ENCODE results near the gene MCL1. TPM values are rescaled to one million over a fixed set of nuclear protein-coding genes. Genes with fewer than 3 reads are reported as not detected.
"Not testable (repeated sequence)": the region's sequence is repeated elsewhere in the genome, so short reads cannot be mapped to it uniquely, and the experiment has no call there.

The MCL1 gene
- total RNA-seq, 1 donor from 2014 or later = 179 TPM

- Mint-ChIP-seq H3K36me3 (ENCODE audit: low read depth) (peaks cover 52% of the 10 kb centered on the region), H3K27ac (ENCODE audit: unreplicated experiment) (peak overlapping the region; percentile 67), H3K9me3 (no peaks in the 10 kb centered on the region), H3K27me3 (ENCODE audit: low read depth) (peaks cover 15% of the 10 kb centered on the region), H3K4me3 (peak overlapping the region; percentile 98), H3K4me1 (peaks cover 57% of the 10 kb centered on the region)
- DNase-seq (ENCODE audit: low read depth, low spot score) = no peak
- no peak for TF ChIP-seq CTCF (conservative IDR thresholded peaks at IDR 0.05)
Observed at GRCh38 chr1:150575518-150576366, 3.7 kb downstream of the MCL1 start.

- DNase-seq (ENCODE audit: low read depth, low spot score) = no peak
- peaks cover 52% of the 10 kb centered on the region for H3K36me3 Mint-ChIP-seq (ENCODE audit: low read depth)
- TF ChIP-seq CTCF (conservative IDR thresholded peaks at IDR 0.05) = no peak
- H3K4me1 Mint-ChIP-seq = peaks cover 54% of the 10 kb centered on the region
- peaks cover 15% of the 10 kb centered on the region for H3K27me3 Mint-ChIP-seq (ENCODE audit: low read depth)
- H3K27ac Mint-ChIP-seq (ENCODE audit: unreplicated experiment) = no peak overlapping the region
- no peaks in the 10 kb centered on the region for H3K9me3 Mint-ChIP-seq
- H3K4me3 Mint-ChIP-seq = peak overlapping the region; percentile 98
Observed at GRCh38 chr1:150575072-150575489, 4.3 kb downstream of the MCL1 start.

GRCh38 chr1:150574260-150575071 is 4.9 kb downstream of the MCL1 start:
- no peaks in the 10 kb centered on the region for H3K9me3 Mint-ChIP-seq
- H3K36me3 Mint-ChIP-seq (ENCODE audit: low read depth) = peaks cover 52% of the 10 kb centered on the region
- H3K27me3 Mint-ChIP-seq (ENCODE audit: low read depth) = peaks cover 14% of the 10 kb centered on the region
- peaks cover 56% of the 10 kb centered on the region for H3K4me1 Mint-ChIP-seq
- H3K27ac Mint-ChIP-seq (ENCODE audit: unreplicated experiment) = no peak overlapping the region
- no peak for TF ChIP-seq CTCF (conservative IDR thresholded peaks at IDR 0.05)
- H3K4me3 Mint-ChIP-seq = peak overlapping the region; percentile 98
- no peak for DNase-seq (ENCODE audit: low read depth, low spot score)

GRCh38 chr1:150573648-150574071 is 5.8 kb downstream of the MCL1 start:
- Mint-ChIP-seq H3K4me3 (peak overlapping the region; percentile 70), H3K36me3 (ENCODE audit: low read depth) (peaks cover 49% of the 10 kb centered on the region), H3K4me1 (peaks cover 63% of the 10 kb centered on the region)
- H3K27ac Mint-ChIP-seq (ENCODE audit: unreplicated experiment); H3K9me3 Mint-ChIP-seq; H3K27me3 Mint-ChIP-seq (ENCODE audit: low read depth); DNase-seq (ENCODE audit: low read depth, low spot score): not testable (repeated sequence)

- Mint-ChIP-seq H3K36me3 (ENCODE audit: low read depth) (peaks cover 44% of the 10 kb centered on the region), H3K27ac (ENCODE audit: unreplicated experiment) (no peak overlapping the region), H3K9me3 (no peaks in the 10 kb centered on the region), H3K4me1 (peaks cover 68% of the 10 kb centered on the region), H3K27me3 (ENCODE audit: low read depth) (peaks cover 9% of the 10 kb centered on the region), H3K4me3 (peak overlapping the region; percentile 70)
- no peak for DNase-seq (ENCODE audit: low read depth, low spot score)
- no peak for TF ChIP-seq CTCF (conservative IDR thresholded peaks at IDR 0.05)
Observed at GRCh38 chr1:150572918-150573647, 6.3 kb downstream of the MCL1 start.

Measured in neural crest cell (in vitro differentiated cells).